Measurements from ENCODE around the gene MCM6.
"Not testable (repeated sequence)": the region's sequence is repeated elsewhere in the genome, so short reads cannot be mapped to it uniquely, and the experiment has no call there.

Gene MCM6

DNA sequence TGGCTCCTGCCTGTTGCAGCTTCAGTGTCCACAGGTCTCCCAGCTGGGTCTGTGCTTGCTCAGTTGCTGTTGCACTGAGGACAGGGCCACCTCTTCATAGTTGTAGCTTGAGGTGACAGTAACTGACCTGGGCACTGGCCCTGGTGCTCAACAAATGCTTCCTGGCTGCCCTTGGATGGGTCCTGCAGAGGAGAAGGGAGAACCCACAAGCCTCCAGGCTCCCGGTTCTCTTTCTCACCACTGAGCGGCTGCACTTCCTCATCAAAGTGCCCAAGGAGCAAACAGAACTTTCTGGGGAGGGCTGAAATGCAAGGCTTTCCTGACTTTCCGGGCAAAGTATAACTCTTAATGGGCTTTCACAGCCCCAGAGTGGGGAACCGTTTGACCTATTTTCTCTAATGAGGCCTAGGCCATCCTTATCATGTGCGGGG, 78.0 kb downstream of the MCM6 start:
- H3K4me3 ChIP-seq (ENCODE audit: low read depth, low read length) = no peak overlapping the region
- TF ChIP-seq, protein P1, sequence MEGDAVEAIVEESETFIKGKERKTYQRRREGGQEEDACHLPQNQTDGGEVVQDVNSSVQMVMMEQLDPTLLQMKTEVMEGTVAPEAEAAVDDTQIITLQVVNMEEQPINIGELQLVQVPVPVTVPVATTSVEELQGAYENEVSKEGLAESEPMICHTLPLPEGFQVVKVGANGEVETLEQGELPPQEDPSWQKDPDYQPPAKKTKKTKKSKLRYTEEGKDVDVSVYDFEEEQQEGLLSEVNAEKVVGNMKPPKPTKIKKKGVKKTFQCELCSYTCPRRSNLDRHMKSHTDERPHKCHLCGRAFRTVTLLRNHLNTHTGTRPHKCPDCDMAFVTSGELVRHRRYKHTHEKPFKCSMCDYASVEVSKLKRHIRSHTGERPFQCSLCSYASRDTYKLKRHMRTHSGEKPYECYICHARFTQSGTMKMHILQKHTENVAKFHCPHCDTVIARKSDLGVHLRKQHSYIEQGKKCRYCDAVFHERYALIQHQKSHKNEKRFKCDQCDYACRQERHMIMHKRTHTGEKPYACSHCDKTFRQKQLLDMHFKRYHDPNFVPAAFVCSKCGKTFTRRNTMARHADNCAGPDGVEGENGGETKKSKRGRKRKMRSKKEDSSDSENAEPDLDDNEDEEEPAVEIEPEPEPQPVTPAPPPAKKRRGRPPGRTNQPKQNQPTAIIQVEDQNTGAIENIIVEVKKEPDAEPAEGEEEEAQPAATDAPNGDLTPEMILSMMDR (IDR thresholded peaks at IDR 0.05; ENCODE audit: borderline replicate concordance, insufficient read depth, low read depth, low read length) = no peak

DNA sequence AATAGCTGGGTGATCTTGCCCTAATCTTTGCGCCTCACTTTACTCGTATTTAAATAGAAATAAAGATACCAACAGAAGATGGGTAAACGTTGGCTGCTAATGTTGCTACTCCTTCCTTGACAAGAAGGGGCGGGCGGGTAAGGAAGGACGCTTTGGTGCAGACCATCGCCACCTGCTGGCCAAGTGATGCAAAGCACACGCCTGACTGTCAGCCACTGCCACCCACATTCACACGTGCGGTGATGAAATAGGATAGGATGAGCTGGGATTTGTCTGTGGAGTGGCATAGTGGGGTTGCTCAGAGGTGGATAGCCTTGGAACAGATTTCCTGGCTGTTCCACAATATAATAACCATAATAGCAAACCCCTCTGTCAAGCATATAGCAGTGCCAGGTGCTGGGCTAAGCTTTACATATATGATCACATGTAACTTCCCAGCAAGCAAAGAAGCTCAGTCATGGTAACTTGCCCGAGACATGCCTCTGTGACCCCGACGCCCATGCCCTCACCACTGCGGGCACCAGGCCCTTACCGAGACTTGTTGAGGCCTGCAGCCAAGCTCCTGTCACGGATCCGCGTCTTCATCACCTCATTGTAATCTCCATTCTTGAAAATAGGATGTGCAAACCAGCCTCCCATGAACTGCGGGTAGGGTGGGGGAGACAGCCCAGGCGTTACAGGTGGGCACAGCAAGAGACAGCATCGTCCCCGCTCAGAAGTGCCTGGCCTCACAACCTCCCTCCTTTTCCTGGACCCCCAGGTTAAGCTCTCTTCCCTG, 78.6 kb downstream of the MCM6 start:
- TF ChIP-seq, protein P1 (IDR thresholded peaks at IDR 0.05; ENCODE audit: borderline replicate concordance, insufficient read depth, low read depth, low read length) = peak; percentile 97
- H3K4me3 ChIP-seq (ENCODE audit: low read depth, low read length) = no peak overlapping the region

DNA sequence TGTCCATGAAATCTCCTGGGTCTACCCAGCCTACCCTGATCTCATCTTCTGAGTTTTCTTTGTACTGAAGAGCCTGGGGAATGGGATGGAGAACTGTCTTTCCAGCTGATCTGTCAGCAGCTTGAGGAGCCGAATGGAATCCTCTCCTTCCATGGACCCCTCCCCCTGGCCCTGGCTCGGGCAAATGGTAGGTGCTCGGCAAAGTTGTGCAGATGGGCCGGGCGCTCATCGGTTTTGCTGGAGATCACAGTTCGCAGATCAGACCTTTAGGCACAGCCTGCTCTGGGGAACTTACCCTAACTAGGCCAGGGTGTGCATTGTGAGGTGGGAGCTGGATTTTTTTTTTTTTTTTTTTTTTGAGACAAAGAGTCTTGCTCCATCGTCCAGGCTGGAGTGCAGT, 79.6 kb downstream of the MCM6 start:
- no peak overlapping the region for H3K4me3 ChIP-seq (ENCODE audit: low read depth, low read length)
- TF ChIP-seq, protein P1 (IDR thresholded peaks at IDR 0.05; ENCODE audit: borderline replicate concordance, insufficient read depth, low read depth, low read length) = no peak

DNA sequence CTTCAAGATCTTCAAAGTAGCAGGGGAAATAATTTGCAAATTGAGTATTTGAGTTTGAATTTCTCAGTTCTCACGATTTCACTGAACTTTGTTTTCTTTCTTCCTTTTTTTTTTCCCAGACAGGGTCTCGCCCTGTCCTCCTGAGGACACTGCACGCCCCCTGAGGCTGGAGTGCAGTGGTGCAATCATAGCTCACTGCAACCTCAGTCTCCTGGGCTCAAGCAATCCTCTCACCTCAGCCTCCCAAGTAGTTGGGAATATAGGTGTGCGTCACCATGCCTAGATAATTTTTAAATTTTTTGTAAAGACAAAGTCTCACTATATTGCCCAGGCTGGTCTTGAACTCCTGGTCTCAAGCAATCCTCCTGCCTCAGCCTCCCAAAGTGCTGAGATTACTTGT, 80.6 kb downstream of the MCM6 start:
- TF ChIP-seq, protein P1 (IDR thresholded peaks at IDR 0.05; ENCODE audit: borderline replicate concordance, insufficient read depth, low read depth, low read length) = peak; percentile 24; the same call in 1 of the 2 replicates
- H3K4me3 ChIP-seq (ENCODE audit: low read depth, low read length) = not testable (repeated sequence)

DNA sequence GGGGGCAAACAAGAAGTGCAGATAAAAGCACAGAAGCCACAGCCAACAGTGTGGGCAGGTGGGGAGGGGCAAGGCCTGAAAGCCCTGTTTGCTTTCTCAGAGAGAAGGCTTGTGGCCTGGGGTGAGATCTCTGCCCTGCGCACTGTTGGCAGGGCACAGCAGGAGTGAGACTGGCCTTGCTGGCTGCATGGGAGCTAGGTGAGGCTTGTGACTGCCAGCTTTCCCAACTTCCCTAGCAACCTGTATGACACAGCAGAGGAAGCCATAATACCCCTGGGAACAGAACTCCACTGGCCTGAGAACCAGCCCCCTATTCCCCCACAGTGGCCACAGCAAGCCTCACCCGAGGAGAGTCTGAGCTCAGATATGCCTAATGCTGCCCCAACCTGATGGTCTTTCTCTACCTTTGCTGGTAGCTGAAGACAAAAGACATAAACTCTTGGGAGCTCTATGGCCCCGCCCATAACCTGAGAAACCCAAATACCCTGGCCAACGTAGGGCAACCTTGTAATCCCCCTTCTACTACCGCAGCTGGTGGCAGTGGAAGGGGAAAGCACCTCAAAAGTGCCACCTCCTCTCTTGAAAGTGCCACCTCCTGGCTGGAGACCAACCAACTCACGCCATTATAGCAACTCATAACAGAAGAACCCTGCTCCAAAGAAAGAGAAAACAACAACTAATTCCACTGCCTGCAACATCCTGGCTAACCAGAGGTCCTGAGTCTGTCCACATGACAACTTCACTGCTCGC, 83.7 kb downstream of the MCM6 start:
- TF ChIP-seq, protein P1 (IDR thresholded peaks at IDR 0.05; ENCODE audit: borderline replicate concordance, insufficient read depth, low read depth, low read length) = no peak
- no peak overlapping the region for H3K4me3 ChIP-seq (ENCODE audit: low read depth, low read length)

DNA sequence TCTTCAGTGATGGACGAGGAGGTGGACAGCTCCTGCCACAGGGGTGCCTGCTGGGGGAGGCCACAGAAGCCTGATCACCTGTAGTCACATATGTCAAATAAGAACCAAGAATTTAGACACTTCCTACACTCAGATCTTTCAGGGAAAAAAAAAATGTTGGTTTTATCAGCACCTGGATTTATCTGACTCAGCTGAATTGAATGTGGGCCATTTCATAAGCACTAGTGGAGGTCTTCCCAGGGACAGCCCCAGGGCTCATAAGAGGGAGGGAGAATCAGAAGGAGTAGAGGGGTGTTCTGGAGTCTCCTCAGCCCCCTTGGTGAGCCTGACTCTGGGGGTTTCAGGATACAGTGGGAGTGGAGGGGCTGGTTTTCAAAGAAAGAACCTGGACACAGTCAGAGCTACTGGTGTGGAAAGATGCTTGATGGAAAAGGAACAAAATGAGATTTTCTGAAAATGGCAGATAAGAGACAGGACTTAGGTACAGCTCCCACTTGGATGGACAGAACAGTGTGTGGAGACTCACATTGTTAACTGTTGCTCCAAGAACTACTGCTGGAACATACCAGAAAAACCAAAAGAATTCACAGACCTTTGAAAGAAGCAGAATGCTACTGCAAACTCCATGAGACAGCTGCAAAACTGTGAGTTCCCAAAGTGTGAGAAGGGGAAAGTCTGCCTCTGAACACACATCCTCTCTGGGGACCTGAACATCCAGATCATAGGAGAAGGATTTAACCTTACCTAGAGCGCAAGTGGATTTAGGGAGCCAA, 84.6 kb downstream of the MCM6 start:
- TF ChIP-seq, protein P1 (IDR thresholded peaks at IDR 0.05; ENCODE audit: borderline replicate concordance, insufficient read depth, low read depth, low read length) = no peak
- H3K4me3 ChIP-seq (ENCODE audit: low read depth, low read length) = no peak overlapping the region

All from GM12875 (cell line).